ENCODE measurements around the gene TDP1. TPM values are rescaled to one million over a fixed set of nuclear protein-coding genes. Genes with fewer than 3 reads are reported as not detected.

Gene TDP1
- total and polyA plus RNA-seq, 2 of the 13 experiments (the other 11 are each of a cell fraction or from before 2014, with no cell fraction given), result 16.4 to 31.2 TPM

DNA sequence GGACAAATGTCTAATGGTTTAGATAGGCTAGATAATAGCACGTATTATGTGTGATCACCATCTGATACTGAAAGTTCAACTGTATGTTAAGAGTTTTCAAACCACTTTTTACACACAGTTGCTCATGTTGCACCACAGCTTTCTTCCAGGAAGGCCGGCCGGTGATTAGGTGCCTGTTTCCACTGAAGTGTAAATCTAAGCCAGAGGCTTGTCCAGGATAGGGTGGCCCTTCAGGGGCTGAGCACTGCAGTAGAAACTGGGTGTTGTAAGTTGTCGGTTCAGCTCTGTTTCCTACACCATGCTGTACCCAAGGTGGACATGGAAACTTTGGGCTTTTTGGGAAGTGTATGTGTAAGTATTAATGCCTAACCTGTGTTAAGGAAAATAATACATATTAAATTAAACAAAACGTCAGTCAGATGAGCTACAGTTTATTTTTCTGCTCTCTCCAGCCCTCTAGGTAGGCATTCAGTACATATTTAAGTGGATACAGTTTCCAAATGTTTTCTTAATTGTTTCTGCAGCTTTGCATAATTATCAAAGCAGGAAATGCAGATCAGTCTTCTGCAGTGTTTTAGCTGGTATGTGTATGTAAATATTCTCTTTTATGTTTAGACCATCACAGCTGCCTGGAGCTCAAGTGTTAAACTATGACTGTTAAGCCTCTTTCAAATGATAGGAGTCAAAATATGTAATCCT, 30.9 kb downstream of the TDP1 start:
- Histone ChIP-seq H3K4me3 (replicated peaks in 1 of 3; ENCODE audit: insufficient read depth in 1 of 3, low read depth in 2 of 3, low read length in 3 of 3) (no peak overlapping the region), H3K36me3 (replicated peaks in 1 of 2; ENCODE audit: control insufficient read depth in 1 of 2, insufficient read depth in 2 of 2, low read length in 2 of 2) (peaks cover 14 to 36% of the 10 kb centered on the region in 2 experiments), H3K27me3 (ENCODE audit: control insufficient read depth in 1 of 2, insufficient read depth in 2 of 2, low read length in 2 of 2) (no peaks in the 10 kb centered on the region), H3K9ac (ENCODE audit: insufficient read depth, low read depth, low read length) (no peak overlapping the region), H2AFZ (ENCODE audit: low read length) (no peak overlapping the region), H3K9me3 (ENCODE audit: low read length) (no peaks in the 10 kb centered on the region), H3K27ac (ENCODE audit: extremely low read length, insufficient read depth, low read length) (no peak overlapping the region), H3K4me1 (ENCODE audit: insufficient read depth, low read length) (peaks cover 11% of the 10 kb centered on the region; the same call in 1 of the 2 replicates), H3K79me2 (ENCODE audit: insufficient read depth, low read length) (no peaks in the 10 kb centered on the region), H4K20me1 (ENCODE audit: insufficient read depth, low read length) (no peaks in the 10 kb centered on the region), H3K4me2 (ENCODE audit: low read depth, low read length) (no peak overlapping the region)
- ChIA-PET CTCF (ENCODE audit: low intra/inter-chr PET ratio, low total read pairs) (no interaction called here), POLR2A (no interaction called here)
- DNase-seq (ENCODE audit: low spot score), result no peak
- TF ChIP-seq ZNF260 (CRISPR knock-in tag; IDR thresholded peaks at IDR 0.05; ENCODE audit: borderline replicate concordance, low read depth) (no peak), HOXA9 (CRISPR knock-in tag; IDR thresholded peaks at IDR 0.05; ENCODE audit: borderline replicate concordance) (no peak), ZNF329 (CRISPR knock-in tag; IDR thresholded peaks at IDR 0.05; ENCODE audit: low read depth) (no peak)
- FAIRE-seq, result no peak
- intact Hi-C loops (cut with micrococcal nuclease; ENCODE audit: unreplicated experiment) (no loop called here), in situ Hi-C loops (cut with HindIII; ENCODE audit: extremely low pct_ligation_motif_present, low pct_unique_long_range_greater_than_20kb) (no loop called here)
- no peak for ATAC-seq
- 99% methylated on average over 4 of the region's 5 CpGs for WGBS (ENCODE audit: low lambda C conversion rate)
- BruUV-seq (replicated peaks), result no TSS peak

DNA sequence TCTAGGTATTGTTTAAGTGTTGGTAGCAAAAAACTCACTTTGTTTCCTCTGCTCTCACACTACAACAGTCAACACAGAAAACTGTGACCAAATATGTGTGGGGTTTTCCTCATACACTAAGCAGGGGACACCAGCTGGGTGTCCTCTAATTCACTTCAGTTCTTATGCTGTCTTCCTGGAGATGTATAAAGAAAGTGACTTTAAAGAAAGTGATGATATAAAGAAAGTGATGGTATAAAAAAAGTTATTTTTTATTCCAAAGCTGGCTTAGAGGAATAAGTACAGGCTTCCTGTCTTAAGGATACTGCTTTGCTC, 31.4 kb downstream of the TDP1 start:
- CTCF ChIA-PET (ENCODE audit: low intra/inter-chr PET ratio, low total read pairs), result no interaction called here
- intact Hi-C loops (cut with micrococcal nuclease; ENCODE audit: unreplicated experiment), result no loop called here
- H3K27ac ChIP-seq (ENCODE audit: extremely low read length, insufficient read depth, low read length), result no peak overlapping the region
- H4K20me1 ChIP-seq (ENCODE audit: insufficient read depth, low read length), result no peaks in the 10 kb centered on the region
- H3K27me3 ChIP-seq (ENCODE audit: control insufficient read depth in 1 of 2, insufficient read depth in 2 of 2, low read length in 2 of 2), result no peaks in the 10 kb centered on the region
- DNase-seq (ENCODE audit: low spot score) (no peak), ATAC-seq (no peak), FAIRE-seq (no peak)
- H3K36me3 ChIP-seq (replicated peaks in 1 of 2; ENCODE audit: control insufficient read depth in 1 of 2, insufficient read depth in 2 of 2, low read length in 2 of 2), result peaks cover 14 to 32% of the 10 kb centered on the region in 2 experiments
- H3K9ac ChIP-seq (ENCODE audit: insufficient read depth, low read depth, low read length), result no peak overlapping the region
- H3K79me2 ChIP-seq (ENCODE audit: insufficient read depth, low read length), result no peaks in the 10 kb centered on the region
- peaks cover 11% of the 10 kb centered on the region; the same call in 1 of the 2 replicates for H3K4me1 ChIP-seq (ENCODE audit: insufficient read depth, low read length)
- in situ Hi-C loops (cut with HindIII; ENCODE audit: extremely low pct_ligation_motif_present, low pct_unique_long_range_greater_than_20kb), result no loop called here
- no peak overlapping the region for H3K4me3 ChIP-seq (replicated peaks in 1 of 3; ENCODE audit: insufficient read depth in 1 of 3, low read depth in 2 of 3, low read length in 3 of 3)
- no peak for TF ChIP-seq ZNF160 (CRISPR knock-in tag; IDR thresholded peaks at IDR 0.05)
- TF ChIP-seq ZNF234 (CRISPR knock-in tag; conservative IDR thresholded peaks at IDR 0.05), result no peak
- TF ChIP-seq JUNB (CRISPR knock-in tag; IDR thresholded peaks at IDR 0.05; ENCODE audit: borderline replicate concordance), result no peak
- TF ChIP-seq SP2 (CRISPR knock-in tag; IDR thresholded peaks at IDR 0.05), result no peak
- TF ChIP-seq, protein P1, sequence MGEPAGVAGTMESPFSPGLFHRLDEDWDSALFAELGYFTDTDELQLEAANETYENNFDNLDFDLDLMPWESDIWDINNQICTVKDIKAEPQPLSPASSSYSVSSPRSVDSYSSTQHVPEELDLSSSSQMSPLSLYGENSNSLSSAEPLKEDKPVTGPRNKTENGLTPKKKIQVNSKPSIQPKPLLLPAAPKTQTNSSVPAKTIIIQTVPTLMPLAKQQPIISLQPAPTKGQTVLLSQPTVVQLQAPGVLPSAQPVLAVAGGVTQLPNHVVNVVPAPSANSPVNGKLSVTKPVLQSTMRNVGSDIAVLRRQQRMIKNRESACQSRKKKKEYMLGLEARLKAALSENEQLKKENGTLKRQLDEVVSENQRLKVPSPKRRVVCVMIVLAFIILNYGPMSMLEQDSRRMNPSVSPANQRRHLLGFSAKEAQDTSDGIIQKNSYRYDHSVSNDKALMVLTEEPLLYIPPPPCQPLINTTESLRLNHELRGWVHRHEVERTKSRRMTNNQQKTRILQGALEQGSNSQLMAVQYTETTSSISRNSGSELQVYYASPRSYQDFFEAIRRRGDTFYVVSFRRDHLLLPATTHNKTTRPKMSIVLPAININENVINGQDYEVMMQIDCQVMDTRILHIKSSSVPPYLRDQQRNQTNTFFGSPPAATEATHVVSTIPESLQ (CRISPR knock-in tag; conservative IDR thresholded peaks at IDR 0.05), result no peak
- TF ChIP-seq ZFY (CRISPR knock-in tag; IDR thresholded peaks at IDR 0.05), result no peak
- no peaks in the 10 kb centered on the region for H3K9me3 ChIP-seq (ENCODE audit: low read length)
- no peak overlapping the region for H3K4me2 ChIP-seq (ENCODE audit: low read depth, low read length)
- POLR2A ChIA-PET, result no interaction called here
- BruUV-seq (replicated peaks), result no TSS peak
- H2AFZ ChIP-seq (ENCODE audit: low read length), result no peak overlapping the region

Measured in HepG2 (cell line).